ENCODE measurements around the gene DNER.

Gene DNER

GRCh38 chr2:229658004-229658403 lies 56.4 kb downstream of the DNER start:
- TF ChIP-seq CTCF (IDR thresholded peaks at IDR 0.05; ENCODE audit: low read depth, low read length, missing control alignments) = no peak
- DNase-seq (ENCODE audit: low read depth) = no peak
- in situ Hi-C loops (cut with HindIII; ENCODE audit: low sequenced_read_pairs) = no loop called here
- no peak overlapping the region for H3K4me3 ChIP-seq (ENCODE audit: low read depth, low read length)

DNA sequence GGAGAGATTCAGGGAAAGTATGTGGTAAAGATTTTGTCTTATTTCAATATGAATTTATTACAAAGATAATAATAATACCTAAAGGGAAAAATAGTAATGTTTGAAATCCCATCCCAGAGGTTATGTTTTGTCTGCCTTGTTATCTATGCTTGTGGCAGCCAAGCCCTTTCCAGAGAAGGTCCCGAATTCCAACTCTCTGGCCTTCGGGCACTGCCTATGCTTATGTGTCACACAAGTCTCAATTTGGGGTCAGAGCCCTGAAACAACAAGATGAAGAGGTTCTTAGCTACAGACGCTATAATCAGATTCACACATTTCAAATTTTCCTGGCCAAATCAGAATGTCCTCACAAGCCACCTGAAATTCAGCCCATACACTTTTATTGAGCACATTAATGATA lies 59.9 kb downstream of the DNER start:
- no peak overlapping the region for H3K4me3 ChIP-seq (ENCODE audit: low read depth, low read length)
- in situ Hi-C loops (cut with HindIII; ENCODE audit: low sequenced_read_pairs) = no loop called here
- TF ChIP-seq CTCF (IDR thresholded peaks at IDR 0.05; ENCODE audit: low read depth, low read length, missing control alignments) = no peak
- DNase-seq (ENCODE audit: low read depth) = no peak

DNA sequence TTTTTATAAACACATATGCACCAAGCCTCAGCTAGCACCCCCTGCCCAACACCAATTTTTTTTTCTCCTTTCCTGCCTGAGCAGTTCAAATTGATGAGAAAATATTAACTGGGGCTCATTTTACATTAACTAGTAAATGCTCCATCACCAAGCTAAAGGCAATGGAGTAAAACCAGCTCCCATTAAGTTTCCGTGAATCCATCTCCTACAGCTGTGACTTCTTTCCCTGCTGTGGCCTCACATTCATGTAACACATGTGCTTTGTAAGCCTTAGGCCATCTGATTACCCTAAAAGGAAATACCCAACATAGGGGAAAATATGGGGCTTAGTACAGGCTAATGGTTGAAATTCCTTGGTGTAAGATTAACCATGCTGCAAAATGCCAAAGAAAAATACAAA lies 60.8 kb downstream of the DNER start:
- no peak for DNase-seq (ENCODE audit: low read depth)
- in situ Hi-C loops (cut with HindIII; ENCODE audit: low sequenced_read_pairs) = no loop called here
- no peak for TF ChIP-seq CTCF (IDR thresholded peaks at IDR 0.05; ENCODE audit: low read depth, low read length, missing control alignments)
- no peak overlapping the region for H3K4me3 ChIP-seq (ENCODE audit: low read depth, low read length)

DNA sequence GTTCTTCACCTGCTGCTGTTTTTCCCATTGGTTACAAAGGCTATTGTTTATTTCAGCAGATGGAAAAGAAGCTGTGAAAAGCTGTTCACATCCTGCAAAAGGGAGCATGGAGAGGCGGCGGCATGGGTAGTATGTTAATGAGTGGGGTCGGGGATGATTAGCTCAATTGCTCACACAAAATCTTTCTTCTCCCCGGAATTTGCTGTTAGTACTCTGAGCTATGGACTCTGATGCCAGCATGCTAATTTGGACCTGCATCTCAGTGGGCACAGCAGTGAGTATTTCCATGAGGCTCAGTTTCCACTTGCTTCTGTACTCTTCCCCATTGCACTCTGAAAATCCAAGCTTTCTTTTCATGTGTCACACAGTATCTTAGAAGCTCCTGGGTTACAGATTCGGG lies 61.6 kb downstream of the DNER start:
- DNase-seq (ENCODE audit: low read depth) = no peak
- no peak overlapping the region for H3K4me3 ChIP-seq (ENCODE audit: low read depth, low read length)
- in situ Hi-C loops (cut with HindIII; ENCODE audit: low sequenced_read_pairs) = no loop called here
- no peak for TF ChIP-seq CTCF (IDR thresholded peaks at IDR 0.05; ENCODE audit: low read depth, low read length, missing control alignments)

DNA sequence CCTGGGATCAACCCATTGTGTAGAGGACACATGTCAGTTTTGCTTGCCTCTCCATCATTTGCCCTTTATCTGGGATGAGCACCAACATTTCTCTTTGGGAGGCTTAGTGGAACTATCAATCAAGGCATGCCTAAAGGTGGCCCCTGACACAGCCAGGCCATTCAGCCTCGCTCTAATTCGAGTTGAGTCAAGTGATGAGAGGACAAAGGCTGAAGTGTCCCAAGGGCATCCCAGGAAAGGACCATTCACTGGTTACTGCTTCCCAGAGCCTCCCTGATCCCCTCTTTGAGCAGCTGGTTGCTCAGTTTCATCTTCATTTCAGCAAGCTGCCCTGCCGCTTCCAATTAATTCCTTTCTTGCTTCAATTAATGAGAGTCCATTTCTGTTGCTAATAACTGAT lies 63.5 kb downstream of the DNER start:
- no peak overlapping the region for H3K4me3 ChIP-seq (ENCODE audit: low read depth, low read length)
- DNase-seq (ENCODE audit: low read depth) = no peak
- in situ Hi-C loops (cut with HindIII; ENCODE audit: low sequenced_read_pairs) = no loop called here
- no peak for TF ChIP-seq CTCF (IDR thresholded peaks at IDR 0.05; ENCODE audit: low read depth, low read length, missing control alignments)

- in situ Hi-C loops (cut with HindIII; ENCODE audit: low sequenced_read_pairs) = no loop called here
- no peak for TF ChIP-seq CTCF (IDR thresholded peaks at IDR 0.05; ENCODE audit: low read depth, low read length, missing control alignments)
- DNase-seq (ENCODE audit: low read depth) = no peak
- H3K4me3 ChIP-seq (ENCODE audit: low read depth, low read length) = no peak overlapping the region
Observed at GRCh38 chr2:229650059-229650458, 64.3 kb downstream of the DNER start.

GRCh38 chr2:229646186-229646723 lies 68.1 kb downstream of the DNER start:
- in situ Hi-C loops (cut with HindIII; ENCODE audit: low sequenced_read_pairs) = no loop called here
- TF ChIP-seq CTCF (IDR thresholded peaks at IDR 0.05; ENCODE audit: low read depth, low read length, missing control alignments) = no peak
- DNase-seq (ENCODE audit: low read depth) = no peak

More at GRCh38 chr2:229646186-229646723, 68.1 kb downstream of the DNER start:
- no peak overlapping the region for H3K4me3 ChIP-seq (ENCODE audit: low read depth, low read length)

Data from astrocyte of the cerebellum (primary cell).